ENCODE data around the gene ACSL6.

The ACSL6 gene

GRCh38 chr5:131943916-131944315 is 67.5 kb downstream of the ACSL6 start:
- no peak for TF ChIP-seq CTCF (IDR thresholded peaks at IDR 0.05; ENCODE audit: control insufficient read depth, extremely low read depth, insufficient read depth)
- DNase-seq (ENCODE audit: low read depth): no peak
- H3K4me3 ChIP-seq (ENCODE audit: low read depth, low read length): no peak overlapping the region

- TF ChIP-seq CTCF (IDR thresholded peaks at IDR 0.05; ENCODE audit: control insufficient read depth, extremely low read depth, insufficient read depth): no peak
- DNase-seq (ENCODE audit: low read depth): no peak
- no peak overlapping the region for H3K4me3 ChIP-seq (ENCODE audit: low read depth, low read length)
Measured at GRCh38 chr5:131942016-131942415, 69.4 kb downstream of the ACSL6 start.

GRCh38 chr5:131939690-131940345 is 71.6 kb downstream of the ACSL6 start:
- no peak for DNase-seq (ENCODE audit: low read depth)
- no peak for TF ChIP-seq CTCF (IDR thresholded peaks at IDR 0.05; ENCODE audit: control insufficient read depth, extremely low read depth, insufficient read depth)
- H3K4me3 ChIP-seq (ENCODE audit: low read depth, low read length): no peak overlapping the region

GRCh38 chr5:131932235-131932634 is 79.2 kb downstream of the ACSL6 start:
- H3K4me3 ChIP-seq (ENCODE audit: low read depth, low read length): no peak overlapping the region
- no peak for TF ChIP-seq CTCF (IDR thresholded peaks at IDR 0.05; ENCODE audit: control insufficient read depth, extremely low read depth, insufficient read depth)
- no peak for DNase-seq (ENCODE audit: low read depth)

GRCh38 chr5:131928957-131929356 is 82.5 kb downstream of the ACSL6 start:
- TF ChIP-seq CTCF (IDR thresholded peaks at IDR 0.05; ENCODE audit: control insufficient read depth, extremely low read depth, insufficient read depth): no peak
- no peak overlapping the region for H3K4me3 ChIP-seq (ENCODE audit: low read depth, low read length)
- DNase-seq (ENCODE audit: low read depth): no peak

GRCh38 chr5:131926168-131926567 is 85.3 kb downstream of the ACSL6 start:
- DNase-seq (ENCODE audit: low read depth): no peak
- TF ChIP-seq CTCF (IDR thresholded peaks at IDR 0.05; ENCODE audit: control insufficient read depth, extremely low read depth, insufficient read depth): no peak
- H3K4me3 ChIP-seq (ENCODE audit: low read depth, low read length): no peak overlapping the region

- no peak overlapping the region for H3K4me3 ChIP-seq (ENCODE audit: low read depth, low read length)
- no peak for TF ChIP-seq CTCF (IDR thresholded peaks at IDR 0.05; ENCODE audit: control insufficient read depth, extremely low read depth, insufficient read depth)
- no peak for DNase-seq (ENCODE audit: low read depth)
Measured at GRCh38 chr5:131916481-131916880, 95.0 kb downstream of the ACSL6 start.

All from LNCaP clone FGC (cell line).